ENCODE measurements around the gene SPAG4.

DNA sequence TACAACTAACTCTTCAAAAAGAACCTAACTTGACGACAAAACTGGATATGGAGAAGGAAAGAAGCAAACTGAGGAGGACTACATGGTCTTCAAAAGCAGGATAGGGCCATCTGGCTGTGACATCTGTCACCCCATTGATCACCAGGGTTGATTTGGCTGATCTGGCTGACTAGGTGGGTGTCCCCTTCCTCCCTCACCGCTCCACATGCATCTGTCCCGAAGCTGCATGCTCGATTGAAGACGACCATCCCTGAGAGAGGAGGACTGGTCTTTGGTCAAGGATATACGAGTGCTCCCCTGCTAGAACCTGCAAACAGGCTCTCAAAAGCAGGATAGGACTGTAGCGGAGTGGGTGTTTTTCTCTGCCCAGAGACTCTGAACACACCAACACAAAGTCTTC lies 27.4 kb downstream of the SPAG4 start:
- TF ChIP-seq, protein P1, sequence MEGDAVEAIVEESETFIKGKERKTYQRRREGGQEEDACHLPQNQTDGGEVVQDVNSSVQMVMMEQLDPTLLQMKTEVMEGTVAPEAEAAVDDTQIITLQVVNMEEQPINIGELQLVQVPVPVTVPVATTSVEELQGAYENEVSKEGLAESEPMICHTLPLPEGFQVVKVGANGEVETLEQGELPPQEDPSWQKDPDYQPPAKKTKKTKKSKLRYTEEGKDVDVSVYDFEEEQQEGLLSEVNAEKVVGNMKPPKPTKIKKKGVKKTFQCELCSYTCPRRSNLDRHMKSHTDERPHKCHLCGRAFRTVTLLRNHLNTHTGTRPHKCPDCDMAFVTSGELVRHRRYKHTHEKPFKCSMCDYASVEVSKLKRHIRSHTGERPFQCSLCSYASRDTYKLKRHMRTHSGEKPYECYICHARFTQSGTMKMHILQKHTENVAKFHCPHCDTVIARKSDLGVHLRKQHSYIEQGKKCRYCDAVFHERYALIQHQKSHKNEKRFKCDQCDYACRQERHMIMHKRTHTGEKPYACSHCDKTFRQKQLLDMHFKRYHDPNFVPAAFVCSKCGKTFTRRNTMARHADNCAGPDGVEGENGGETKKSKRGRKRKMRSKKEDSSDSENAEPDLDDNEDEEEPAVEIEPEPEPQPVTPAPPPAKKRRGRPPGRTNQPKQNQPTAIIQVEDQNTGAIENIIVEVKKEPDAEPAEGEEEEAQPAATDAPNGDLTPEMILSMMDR (IDR thresholded peaks at IDR 0.05) = no peak
- TF ChIP-seq POLR2A (IDR thresholded peaks at IDR 0.05) = no peak
